Peyer's patch (tissue), 4 donors: ENCODE measurements around the gene STUM.

Source experiments
- CTCF ChIP-seq, 6 experiments: fragments of 450-650 bp in 4 of 6; fragments of 200-600 bp in 2 of 6; sonication (generic) in 1 of 6; IDR thresholded peaks; one replicate each; pipeline ENCODE4 v1.5.1; 2017 to 2019; ENCODE audit warnings: antibody characterized with exemption in 6 of 6, mild to moderate bottlenecking in 3 of 6, moderate library complexity in 1 of 6
- POLR2A ChIP-seq, 2 donors: fragments of 450-650 bp; IDR thresholded peaks; one replicate each; pipeline ENCODE4 v1.5.1; 2017; ENCODE audit warnings: antibody characterized with exemption in 2 of 2, mild to moderate bottlenecking in 2 of 2, moderate library complexity in 2 of 2

- TF ChIP-seq CTCF (IDR thresholded peaks at IDR 0.05) (peak in 3 of 6 experiments; percentile 8 to 38 (median 13)), POLR2A (IDR thresholded peaks at IDR 0.05) (no peak)
Observed at GRCh38 chr1:226649780-226650179, 101.2 kb downstream of the STUM start.
